Naive thymus-derived CD8-positive, alpha-beta T cell (primary cell): ENCODE measurements around the gene TUT1. TPM values are rescaled to one million over a fixed set of nuclear protein-coding genes. Genes with fewer than 3 reads are reported as not detected.
A peak's percentile ranks its signal among the peaks of the same experiment; 100 is the strongest.
"Not testable (repeated sequence)": the region's sequence is repeated elsewhere in the genome, so short reads cannot be mapped to it uniquely, and the experiment has no call there.

Experiments used
- ATAC-seq, 2 donors: fragments of 150-1000 bp; cut with Tn5 transposase in 1 of 2; sonication (Bioruptor Pico), chemical (Tn5 transposase) in 1 of 2; 1 replicate in 1 of 2; 2 replicates in 1 of 2; pipeline ENCODE4 v1.10.0; 2021; ENCODE audit warnings: mild to moderate bottlenecking in 2 of 2, moderate library complexity in 2 of 2
- POLR2A ChIA-PET: fragments of 350-600 bp; sonication (Branson Sonifier 250); formaldehyde crosslinking; loops from one replicate; lab custom pipeline; 2021; ENCODE audit warnings: antibody characterized with exemption; lab: Charles Lee
- DNase-seq, 10 donors: peaks; one replicate each; pipeline versions ENCODE4 v3.0.0 to v3.0.0-alpha.2; 2020 to 2022
- H3K27ac Mint-ChIP-seq, 10 donors: one replicate each; pipeline ENCODE4 v1.8.0; 2020 to 2022; ENCODE audit warnings: mild to moderate bottlenecking in 10 of 10, mixed read lengths in 10 of 10, moderate library complexity in 4 of 10, inconsistent platforms in 1 of 10
- H3K27me3 Mint-ChIP-seq, 5 donors: one replicate each; pipeline ENCODE4 v1.8.0; 2021 to 2022; ENCODE audit warnings: mixed read lengths in 5 of 5
- H3K36me3 Mint-ChIP-seq, 3 donors: one replicate each; pipeline ENCODE4 v1.8.0; 2020 to 2022; ENCODE audit warnings: mixed read lengths in 3 of 3, mild to moderate bottlenecking in 2 of 3, inconsistent platforms in 1 of 3
- H3K4me1 Mint-ChIP-seq, 4 donors: one replicate each; pipeline ENCODE4 v1.8.0; 2021 to 2022; ENCODE audit warnings: mixed read lengths in 4 of 4
- H3K4me3 Mint-ChIP-seq, 10 donors: one replicate each; pipeline ENCODE4 v1.8.0; 2020 to 2022; ENCODE audit warnings: mild to moderate bottlenecking in 10 of 10, mixed read lengths in 10 of 10, moderate library complexity in 6 of 10, inconsistent platforms in 1 of 10
- H3K9me3 Mint-ChIP-seq, 9 donors: one replicate each; pipeline ENCODE4 v1.8.0; 2020 to 2022; ENCODE audit warnings: mixed read lengths in 9 of 9, mild to moderate bottlenecking in 3 of 9, inconsistent platforms in 1 of 9, moderate library complexity in 1 of 9
- polyA plus RNA-seq, 3 donors: library from polyadenylated mRNA; unstranded; fragments of 300-500 nt; fragmentation: Illumina TruSeq; gene quantifications; one replicate each; pipeline ENCODE4 v1.2.3, GENCODE V29; 2021
- total RNA-seq, 8 experiments: library from RNA in 2 of 8; stranded (reverse) in 2 of 8; gene quantifications; one replicate each; pipeline ENCODE4 v1.2.3 and lab custom pipeline; 2021 to 2026

TUT1 gene
- total RNA-seq (10 to 100 TPM; 46.4 to 50.9 TPM), polyA plus RNA-seq (10 to 100 TPM; 12.8 to 24.4 (median 16.9) TPM), total RNA-seq (lab: John Stamatoyannopoulos, UW) (11.1 to 17.2 (median 14.4) reads per million in 6 experiments)

- Mint-ChIP-seq H3K27me3 (peaks cover 0 to 3% (median 0%) of the 10 kb centered on the region in 5 donors), H3K4me3 (peak within 1 kb of the TSS; percentile 85 to 97 (median 94)), H3K9me3 (no peaks in the 10 kb centered on the region), H3K27ac (peak within 1 kb of the TSS; percentile 95 to 99 (median 98)), H3K36me3 (peaks cover 4 to 57% (median 17%) of the 10 kb centered on the region in 3 donors), H3K4me1 (peaks cover 15 to 60% (median 51%) of the 10 kb centered on the region in 4 donors)
- peak; percentile 84 to 86 for ATAC-seq
- POLR2A ChIA-PET = interaction anchor here (0.5 to 8.1 kb wide), 59 partner anchors 10 to 1749 kb away, joined by 3 to 251 read pairs (median 6); partner anchors contain the start of genes AHNAK, B3GAT3, BSCL2 and C11orf98
- DNase-seq = peak; percentile 81 to 98 (median 96)
These were observed at the start of gene TUT1 for GRCh38 chr11:62591448-62592145. TSS of gene TUT1 (minus strand) at chr11:62591523. CDS start at chr11:62591485, 38 bp downstream.

DNA sequence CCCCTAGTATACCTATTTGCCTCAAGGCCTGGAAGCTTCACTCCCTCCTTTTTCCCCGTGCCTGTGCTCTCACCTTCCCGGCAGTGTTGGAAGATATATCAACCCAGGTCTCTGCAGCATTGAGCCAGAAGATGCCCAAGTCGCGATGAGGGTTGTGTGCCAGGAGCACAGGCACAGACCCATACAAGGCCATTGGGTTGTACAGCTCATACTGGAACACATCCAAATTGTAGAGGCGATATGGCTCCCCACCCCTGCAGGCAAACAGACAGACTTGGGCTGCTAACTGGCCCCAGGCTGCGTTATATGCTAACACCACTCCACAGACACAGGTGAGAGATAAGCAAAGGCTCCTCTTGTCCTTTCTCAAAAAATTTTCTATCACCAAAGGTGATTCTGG lies 41.2 kb upstream of the TUT1 start:
- Mint-ChIP-seq H3K27me3 (no peaks in the 10 kb centered on the region), H3K36me3 (peaks cover 0 to 92% (median 43%) of the 10 kb centered on the region in 3 donors), H3K4me1 (peaks cover 10 to 48% (median 20%) of the 10 kb centered on the region in 4 donors), H3K27ac (peak overlapping the region in 8 of 10 donors; percentile 17 to 92 (median 71)), H3K9me3 (no peaks in the 10 kb centered on the region), H3K4me3 (no peak overlapping the region)
- no peak for DNase-seq
- ATAC-seq = no peak
- POLR2A ChIA-PET = interaction anchor here (1.4 to 1.6 kb wide), 2 partner anchors 10 to 13 kb away, joined by 3 to 13 read pairs; partner anchors contain the start of gene B3GAT3

DNA sequence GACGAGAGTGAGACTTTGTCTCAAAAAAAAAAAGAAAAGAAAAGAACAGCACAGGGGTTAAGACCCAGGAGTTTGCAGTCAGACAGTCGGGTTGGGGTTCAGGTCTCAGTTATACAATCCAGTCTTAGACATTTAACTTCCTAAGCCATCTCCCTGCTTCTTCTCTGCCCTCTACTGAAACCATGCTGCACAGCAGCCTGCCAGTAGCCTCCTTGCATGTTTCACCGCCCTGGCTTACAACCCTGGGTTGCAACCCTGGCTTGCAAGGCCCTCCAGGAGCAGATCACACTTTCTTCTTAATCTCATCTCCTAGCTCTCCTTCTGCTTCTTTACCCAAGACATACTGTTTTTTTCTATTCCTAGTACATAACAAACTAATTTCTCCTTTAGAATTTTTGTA lies 36.4 kb upstream of the TUT1 start:
- H3K27me3 Mint-ChIP-seq = no peaks in the 10 kb centered on the region
- no peaks in the 10 kb centered on the region for H3K9me3 Mint-ChIP-seq
- POLR2A ChIA-PET = interaction anchor here (0.7 to 3.2 kb wide), 5 partner anchors 10 to 72 kb away, joined by 5 to 21 read pairs (median 9); partner anchors contain the start of genes C11orf98, CSKMT, GANAB and TUT1
- no peak for DNase-seq
- H3K4me1 Mint-ChIP-seq = peaks cover 0 to 15% (median 6%) of the 10 kb centered on the region in 4 donors
- peak overlapping the region in 8 of 10 donors; percentile 24 to 85 (median 54) for H3K27ac Mint-ChIP-seq
- H3K36me3 Mint-ChIP-seq = peaks cover 6 to 80% (median 33%) of the 10 kb centered on the region in 3 donors
- H3K4me3 Mint-ChIP-seq = no peak overlapping the region
- peak; percentile 34 to 48 for ATAC-seq

- Mint-ChIP-seq H3K27ac (peak overlapping the region; percentile 91 to 99 (median 96)), H3K27me3 (peaks cover 0 to 2% (median 0%) of the 10 kb centered on the region in 5 donors), H3K4me3 (peak overlapping the region; percentile 84 to 97 (median 90)), H3K9me3 (no peaks in the 10 kb centered on the region), H3K4me1 (peaks cover 13 to 36% (median 31%) of the 10 kb centered on the region in 4 donors), H3K36me3 (peaks cover 6 to 38% (median 9%) of the 10 kb centered on the region in 3 donors)
- POLR2A ChIA-PET = interaction anchor here (0.7 to 5.7 kb wide), 24 partner anchors 10 to 259 kb away, joined by 3 to 81 read pairs (median 12); partner anchors contain the start of genes C11orf98, CSKMT, EEF1G and EML3
- ATAC-seq = no peak
- no peak for DNase-seq
These were observed 31.3 kb upstream of the TUT1 start for GRCh38 chr11:62622476-62623089.

DNA sequence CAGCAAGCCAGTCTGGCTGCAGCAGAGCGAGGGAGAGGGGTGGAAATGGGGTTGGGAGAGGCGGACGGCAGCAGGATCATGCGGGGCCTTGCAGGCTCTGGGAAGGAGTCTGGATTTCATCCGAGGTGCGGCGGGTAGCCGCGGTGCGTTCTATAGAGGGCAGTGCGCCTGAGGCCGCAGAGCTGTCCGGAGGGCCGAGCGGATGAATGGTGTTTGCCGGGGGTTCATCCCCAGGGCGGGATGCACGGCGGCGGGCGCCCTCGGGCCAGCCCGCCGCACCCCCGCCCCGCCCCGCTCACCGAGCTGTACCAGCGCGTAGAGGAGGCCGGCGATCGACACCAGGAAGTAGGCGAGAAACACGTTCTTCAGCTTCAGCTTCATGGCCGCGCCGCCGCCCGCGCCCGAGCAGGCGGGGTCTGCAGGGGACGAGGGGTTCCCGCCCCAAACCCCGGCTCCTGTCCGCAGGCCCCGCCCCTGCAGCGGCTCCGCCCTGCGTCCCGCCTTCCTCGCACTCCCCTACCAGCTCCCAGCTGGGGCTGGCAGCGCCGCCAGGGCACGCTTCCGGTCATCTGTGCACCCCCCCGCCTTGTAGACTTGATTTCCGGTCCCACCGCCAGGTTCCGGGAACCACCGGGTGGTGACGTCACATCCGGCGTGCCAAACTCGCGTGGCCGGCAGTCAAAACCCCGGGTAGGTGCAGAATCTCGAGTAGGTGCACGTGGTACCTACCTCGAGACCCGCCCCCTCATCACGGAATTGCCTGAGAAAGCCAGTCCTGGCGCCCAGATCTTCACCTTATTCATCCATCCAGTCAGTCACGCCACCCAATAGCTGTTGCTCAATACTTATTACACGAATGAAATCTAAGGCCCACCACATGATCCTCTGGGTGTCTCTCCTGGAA lies 30.5 kb upstream of the TUT1 start, which contains the start of gene B3GAT3:
Gene B3GAT3, minus strand, starts transcription at position 420 of the 904 bp plus-strand sequence. Its CDS starts 39 bp downstream, at position 381.
- ATAC-seq = peak; percentile 83 to 85
- peaks cover 6 to 36% (median 6%) of the 10 kb centered on the region in 3 donors for H3K36me3 Mint-ChIP-seq
- POLR2A ChIA-PET = interaction anchor here (0.7 to 5.7 kb wide), 24 partner anchors 10 to 260 kb away, joined by 3 to 81 read pairs (median 12); partner anchors contain the start of genes C11orf98, CSKMT, EEF1G and EML3

GRCh38 chr11:62621027-62621566 lies 29.8 kb upstream of the TUT1 start:
- Mint-ChIP-seq H3K27me3 (peaks cover 0 to 2% (median 0%) of the 10 kb centered on the region in 5 donors), H3K36me3 (peaks cover 2 to 34% (median 3%) of the 10 kb centered on the region in 3 donors), H3K9me3 (no peaks in the 10 kb centered on the region), H3K4me1 (peaks cover 15 to 36% (median 34%) of the 10 kb centered on the region in 4 donors), H3K4me3 (peak overlapping the region; percentile 86 to 97 (median 94)), H3K27ac (peak overlapping the region; percentile 92 to 99 (median 98))
- ATAC-seq (no peak), DNase-seq (no peak)
- POLR2A ChIA-PET = interaction anchor here (1.1 to 5.7 kb wide), 20 partner anchors 9 to 261 kb away, joined by 4 to 81 read pairs (median 13); partner anchors contain the start of genes C11orf98, CSKMT, EEF1G and EML3

More for the DNA sequence above, 30.5 kb upstream of the TUT1 start, which contains the start of gene B3GAT3:
- peak within 1 kb of the TSS; percentile 92 to 99 (median 98) for H3K27ac Mint-ChIP-seq
- peak; percentile 87 to 98 (median 95) for DNase-seq
- H3K9me3 Mint-ChIP-seq = no peaks in the 10 kb centered on the region
- peaks cover 0 to 2% (median 0%) of the 10 kb centered on the region in 5 donors for H3K27me3 Mint-ChIP-seq
- H3K4me3 Mint-ChIP-seq = peak within 1 kb of the TSS; percentile 86 to 97 (median 94)
- peaks cover 13 to 36% (median 32%) of the 10 kb centered on the region in 4 donors for H3K4me1 Mint-ChIP-seq

GRCh38 chr11:62616957-62617356 lies 25.6 kb upstream of the TUT1 start:
- DNase-seq, H3K4me3 Mint-ChIP-seq, H3K27me3 Mint-ChIP-seq, H3K9me3 Mint-ChIP-seq, ATAC-seq: not testable (repeated sequence)
- POLR2A ChIA-PET = interaction anchor here (1.1 to 2.7 kb wide), 5 partner anchors 12 to 110 kb away, joined by 3 to 13 read pairs (median 3); partner anchors contain the start of genes C11orf98, CSKMT, HNRNPUL2 and MTA2
- H3K36me3 Mint-ChIP-seq = peaks cover 0 to 27% (median 0%) of the 10 kb centered on the region in 3 donors
- peak overlapping the region in 1 of 10 donors; percentile 17 for H3K27ac Mint-ChIP-seq
- peaks cover 22 to 47% (median 41%) of the 10 kb centered on the region in 4 donors for H3K4me1 Mint-ChIP-seq

DNA sequence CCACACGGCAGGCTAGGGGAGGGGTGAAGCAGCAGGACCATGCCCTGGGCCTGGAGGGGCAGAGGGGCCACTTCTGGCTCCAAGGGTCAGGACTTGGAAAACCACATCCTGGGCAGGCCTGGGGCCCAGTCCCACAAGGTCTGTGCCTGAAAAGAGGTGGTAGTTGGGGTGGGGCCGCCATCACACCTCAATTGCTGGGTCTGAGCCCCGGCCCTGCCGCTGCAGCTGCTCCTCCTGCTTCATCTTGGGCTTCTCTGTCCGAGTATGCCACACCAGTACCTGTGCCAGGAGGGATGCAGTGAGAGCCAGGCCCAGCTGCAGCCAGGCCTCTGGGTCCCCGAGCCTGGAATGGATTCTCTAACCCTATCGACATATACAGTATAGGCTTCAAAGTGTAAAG lies 24.2 kb upstream of the TUT1 start:
- H3K4me1 Mint-ChIP-seq = peaks cover 20 to 49% (median 45%) of the 10 kb centered on the region in 4 donors
- H3K36me3 Mint-ChIP-seq = peaks cover 0 to 27% (median 0%) of the 10 kb centered on the region in 3 donors
- no peak for DNase-seq
- H3K27me3 Mint-ChIP-seq = no peaks in the 10 kb centered on the region
- no peak for ATAC-seq
- POLR2A ChIA-PET = interaction anchor here (0.9 to 2.7 kb wide), 4 partner anchors 22 to 171 kb away, joined by 3 to 13 read pairs (median 4); partner anchors contain the start of genes C11orf98, CSKMT, INTS5 and TMEM179B
- no peak overlapping the region for H3K4me3 Mint-ChIP-seq
- H3K9me3 Mint-ChIP-seq = no peaks in the 10 kb centered on the region
- H3K27ac Mint-ChIP-seq = peak overlapping the region in 2 of 10 donors; percentile 21 to 36

DNA sequence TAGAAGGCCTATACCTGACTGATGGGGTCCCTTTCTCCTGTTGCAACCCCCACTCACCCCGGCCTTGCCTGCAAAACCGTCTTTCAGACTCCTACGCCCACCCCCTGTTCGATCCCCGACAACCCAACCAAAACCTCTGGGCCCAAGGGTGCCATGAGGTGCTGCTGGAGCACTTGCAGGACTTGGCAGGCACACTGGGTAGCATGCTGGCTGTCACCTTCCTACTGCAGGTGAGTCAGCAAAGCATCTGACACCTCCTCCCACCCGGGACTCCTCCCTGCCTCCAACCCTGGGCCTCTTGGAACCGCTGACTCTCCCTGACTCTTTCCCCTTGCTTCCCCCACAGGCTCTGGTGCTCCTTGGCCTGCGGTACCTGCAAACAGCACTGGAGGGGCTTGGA lies 23.0 kb upstream of the TUT1 start:
- H3K27me3 Mint-ChIP-seq = no peaks in the 10 kb centered on the region
- DNase-seq (no peak), ATAC-seq (no peak)
- H3K36me3 Mint-ChIP-seq = peaks cover 0 to 32% (median 0%) of the 10 kb centered on the region in 3 donors
- no peaks in the 10 kb centered on the region for H3K9me3 Mint-ChIP-seq
- H3K4me1 Mint-ChIP-seq = peaks cover 23 to 49% (median 48%) of the 10 kb centered on the region in 4 donors
- peak overlapping the region in 6 of 10 donors; percentile 58 to 77 (median 66) for H3K4me3 Mint-ChIP-seq
- POLR2A ChIA-PET = interaction anchor here (0.6 to 8.0 kb wide), 12 partner anchors 13 to 226 kb away, joined by 3 to 96 read pairs (median 10); partner anchors contain the start of genes BSCL2, C11orf98, CSKMT and EEF1G
- H3K27ac Mint-ChIP-seq = peak overlapping the region in 9 of 10 donors; percentile 53 to 95 (median 87)

DNA sequence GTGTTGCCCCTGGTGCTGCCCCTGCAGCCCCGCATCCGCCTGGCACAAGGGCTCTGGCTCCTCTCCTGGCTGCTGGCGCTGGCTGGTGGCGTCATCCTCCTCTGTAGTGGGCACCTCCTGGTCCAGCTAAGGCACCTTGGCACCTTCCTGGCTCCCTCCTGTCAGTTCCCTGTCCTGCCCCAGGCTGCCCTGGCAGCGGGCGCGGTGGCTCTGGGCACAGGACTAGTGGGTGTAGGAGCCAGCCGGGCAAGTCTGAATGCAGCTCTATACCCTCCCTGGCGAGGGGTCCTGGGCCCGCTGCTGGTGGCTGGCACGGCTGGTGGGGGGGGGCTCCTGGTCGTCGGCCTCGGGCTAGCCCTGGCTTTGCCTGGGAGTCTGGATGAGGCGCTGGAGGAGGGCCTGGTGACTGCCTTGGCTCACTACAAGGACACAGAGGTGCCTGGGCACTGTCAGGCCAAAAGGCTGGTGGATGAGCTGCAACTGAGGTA lies 22.0 kb upstream of the TUT1 start:
- Mint-ChIP-seq H3K36me3 (peaks cover 0 to 27% (median 2%) of the 10 kb centered on the region in 3 donors), H3K4me1 (peaks cover 28 to 52% (median 50%) of the 10 kb centered on the region in 4 donors), H3K4me3 (peak overlapping the region in 9 of 10 donors; percentile 48 to 86 (median 60)), H3K27me3 (no peaks in the 10 kb centered on the region), H3K27ac (peak overlapping the region; percentile 53 to 95 (median 90)), H3K9me3 (no peaks in the 10 kb centered on the region)
- no peak for ATAC-seq
- peak in 1 of 10 donors; percentile 21 for DNase-seq
- POLR2A ChIA-PET = interaction anchor here (0.5 to 8.0 kb wide), 18 partner anchors 9 to 227 kb away, joined by 3 to 96 read pairs (median 10); partner anchors contain the start of genes B3GAT3, BSCL2, C11orf98 and CSKMT
